ENCODE results near the gene RBM5.

The RBM5 gene

GRCh38 chr3:50160561-50160983, 71.9 kb downstream of the RBM5 start:
- no peak for DNase-seq (ENCODE audit: low read depth, low spot score)

DNA sequence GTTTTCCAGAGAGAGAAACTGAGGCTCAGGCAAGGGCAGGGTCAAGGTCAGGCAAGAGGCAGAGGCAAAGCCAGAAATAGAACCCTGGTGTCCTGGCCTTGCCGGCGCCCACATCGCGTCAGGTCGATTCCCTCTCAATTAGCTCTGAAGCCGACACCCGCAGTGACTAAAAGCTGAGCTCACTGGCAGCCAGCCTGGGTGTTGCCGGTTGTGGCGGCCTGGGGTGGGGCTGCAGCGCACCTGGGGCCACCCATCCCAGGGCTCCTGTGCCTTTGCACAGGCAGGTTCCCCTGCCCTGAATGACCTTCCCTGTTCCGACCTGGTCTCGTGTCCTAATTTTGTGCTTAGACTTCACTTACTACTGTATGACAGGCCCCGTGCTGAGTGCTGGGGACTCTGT, 72.6 kb downstream of the RBM5 start:
- no peak for DNase-seq (ENCODE audit: low read depth, low spot score)

- no peak for DNase-seq (ENCODE audit: low read depth, low spot score)
Observed at GRCh38 chr3:50162034-50162883, 73.5 kb downstream of the RBM5 start.

GRCh38 chr3:50163572-50164455, 75.1 kb downstream of the RBM5 start:
- DNase-seq (ENCODE audit: low read depth, low spot score): no peak

- DNase-seq (ENCODE audit: low read depth, low spot score): no peak
Observed at GRCh38 chr3:50164481-50164880, 75.8 kb downstream of the RBM5 start.

- no peak for DNase-seq (ENCODE audit: low read depth, low spot score)
Observed at GRCh38 chr3:50164984-50165909, 76.5 kb downstream of the RBM5 start.

DNA sequence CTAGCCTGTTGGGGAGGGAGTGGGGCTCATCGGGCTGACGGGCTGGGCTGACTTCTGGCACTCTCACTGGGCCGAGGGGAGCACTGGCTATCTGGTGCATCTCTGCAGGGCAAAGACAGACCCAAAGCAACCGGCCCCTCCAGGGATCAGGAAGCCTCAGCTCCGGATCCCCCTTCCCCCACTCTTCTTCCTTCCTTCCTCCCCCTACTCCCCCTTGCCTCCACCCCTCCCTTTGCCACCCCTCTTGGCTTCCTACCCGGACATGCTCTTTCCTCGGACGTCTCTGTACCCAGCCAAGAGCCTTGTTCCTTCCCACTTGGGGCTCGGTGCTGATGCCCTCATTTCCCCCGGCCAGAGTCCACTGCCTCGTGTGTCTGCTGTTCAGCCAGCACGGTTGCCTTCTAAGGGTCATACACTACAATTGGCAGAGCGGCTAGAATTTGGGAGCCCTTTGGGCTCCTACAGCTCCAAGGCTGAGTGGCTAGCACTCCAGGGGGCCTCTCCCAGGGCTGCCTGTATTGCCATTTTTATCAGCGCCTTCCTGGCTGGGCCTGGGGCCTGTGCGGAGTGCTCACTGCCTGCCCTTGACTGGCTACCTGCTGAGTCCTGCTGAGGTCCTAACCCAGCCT, 77.3 kb downstream of the RBM5 start:
- no peak for DNase-seq (ENCODE audit: low read depth, low spot score)

DNA sequence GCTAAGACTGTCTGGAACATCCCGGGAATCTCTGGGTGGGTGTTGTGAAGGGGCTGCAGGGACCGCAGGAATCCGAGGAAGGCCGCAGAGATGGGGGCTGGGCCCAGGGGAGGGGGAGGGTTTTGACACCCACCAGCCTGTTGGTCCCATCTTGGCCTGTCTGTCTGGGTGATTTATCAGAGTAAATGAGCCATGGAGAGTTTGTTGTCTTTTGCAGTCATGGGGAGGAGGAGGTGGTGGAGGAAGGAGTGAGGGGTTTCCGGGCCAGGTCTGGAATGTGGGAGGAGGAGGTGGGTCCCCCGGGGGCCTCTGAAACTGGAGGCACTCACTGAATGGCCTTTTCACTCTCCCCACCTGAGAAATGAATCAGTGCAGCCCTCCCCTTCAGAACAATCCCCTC, 77.9 kb downstream of the RBM5 start:
- DNase-seq (ENCODE audit: low read depth, low spot score): no peak

DNA sequence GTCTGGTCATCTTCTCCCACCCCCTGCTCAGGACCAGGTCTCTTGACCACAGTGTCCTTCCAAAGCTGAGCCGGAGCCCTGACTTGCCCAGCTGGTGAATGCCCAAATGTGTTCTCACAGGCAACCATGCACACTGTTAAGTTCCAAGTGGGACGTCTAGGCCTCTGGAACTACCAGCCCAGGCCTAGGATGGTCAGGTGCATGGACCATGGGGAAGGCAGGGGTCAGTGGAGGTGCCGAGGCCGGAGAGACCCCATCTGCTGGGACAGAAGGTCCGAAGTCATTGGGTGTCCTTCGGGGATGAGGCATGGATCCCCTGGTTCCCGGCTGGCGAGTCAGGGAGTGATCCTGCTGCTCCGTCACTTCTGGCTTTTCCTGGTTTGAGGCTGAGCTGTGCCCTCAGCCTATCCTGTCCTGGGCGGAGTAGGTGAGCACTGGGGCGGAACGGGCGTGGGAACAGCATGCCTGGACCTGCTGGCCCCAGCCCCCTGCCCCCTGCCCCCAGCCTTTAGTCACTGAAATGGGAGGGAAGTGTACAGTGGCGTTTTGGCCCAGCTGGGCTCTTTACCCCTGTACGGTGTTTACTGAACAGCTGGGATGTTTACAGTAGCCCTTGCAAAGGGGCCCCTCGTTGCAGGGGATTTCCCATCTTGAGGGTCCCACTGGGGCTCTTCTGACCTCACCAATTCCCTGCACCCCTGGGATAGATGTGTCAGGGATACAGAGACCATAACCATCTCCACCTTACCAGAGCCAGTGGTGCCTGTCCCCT, 78.5 kb downstream of the RBM5 start:
- DNase-seq (ENCODE audit: low read depth, low spot score): no peak

DNA sequence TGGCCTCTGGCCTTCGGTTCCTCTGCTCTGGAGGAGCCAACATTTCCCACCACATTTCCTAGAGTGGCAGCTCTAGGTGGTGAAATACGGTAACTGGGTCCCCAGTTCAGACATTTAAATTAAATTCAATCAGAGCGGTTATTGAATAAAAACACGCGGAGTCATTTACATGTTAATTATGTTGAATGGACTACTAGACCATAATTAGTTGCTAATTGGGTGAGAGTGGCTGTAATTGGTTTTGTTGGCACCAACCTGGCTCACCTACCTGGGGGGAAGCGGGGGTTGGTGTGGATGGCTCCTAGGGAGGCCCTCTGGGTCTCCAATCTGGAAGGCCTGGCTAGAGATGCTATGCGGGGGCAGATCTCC, 79.1 kb downstream of the RBM5 start:
- DNase-seq (ENCODE audit: low read depth, low spot score): no peak

GRCh38 chr3:50168388-50168787, 79.7 kb downstream of the RBM5 start:
- DNase-seq (ENCODE audit: low read depth, low spot score): no peak
